Kidney epithelial cell (primary cell): ENCODE data around the gene HTR3B. TPM values are rescaled to one million over a fixed set of nuclear protein-coding genes. Genes with fewer than 3 reads are reported as not detected.

ENCODE experiments used
- DNase-seq: peaks from one replicate; pipeline ENCODE4 v3.0.0-alpha.2; 2010; ENCODE audit warnings: low read depth
- H3K27me3 ChIP-seq: 2 replicates; pipeline ENCODE4 v1.6.0; 2011; ENCODE audit warnings: low read length; ENCODE audit not compliant: control insufficient read depth, insufficient read depth
- H3K36me3 ChIP-seq: 2 replicates; pipeline ENCODE4 v1.5.1; 2011; ENCODE audit warnings: low read length; ENCODE audit not compliant: control insufficient read depth, insufficient read depth
- H3K4me3 ChIP-seq: 2 replicates; pipeline ENCODE4 v1.5.1; 2011; ENCODE audit warnings: low read depth, mild to moderate bottlenecking, control low read depth, low read length
- total RNA-seq: library from RNA; depleted of rRNA; stranded (reverse); fragments of >200 nt; gene quantifications from 2 replicates; pipeline ENCODE4 v1.2.3, GENCODE V29; 2015
- TF ChIP-seq, protein P1 (sequence below): IDR thresholded peaks from 2 replicates; pipeline ENCODE4 v1.5.1; 2011; ENCODE audit warnings: mild to moderate bottlenecking, moderate library complexity, low read length, control low read depth, inconsistent platforms; ENCODE audit not compliant: insufficient read depth, poor library complexity, severe bottlenecking

Gene HTR3B
- total RNA-seq, 1 donor from 2014 or later = not detected

DNA sequence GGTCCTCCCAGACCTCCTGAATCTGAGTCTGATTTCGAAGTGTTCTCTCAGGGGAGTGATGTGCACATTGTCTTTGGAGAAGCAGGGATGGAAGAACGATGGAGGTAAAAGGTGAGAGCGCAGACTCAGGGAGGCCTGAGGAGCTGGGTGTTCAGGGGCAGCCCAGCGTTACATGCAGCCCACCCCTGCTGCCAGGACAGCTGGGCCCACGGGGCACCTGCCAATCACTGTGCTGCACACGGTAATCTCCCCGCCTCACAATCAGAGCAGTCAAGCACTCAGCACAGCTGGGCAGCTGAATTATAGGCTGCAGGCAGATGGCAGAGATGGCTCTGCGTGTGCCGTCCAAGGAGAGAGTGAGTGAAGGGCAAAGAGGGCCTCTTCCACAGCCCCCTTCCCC lies 52.4 kb downstream of the HTR3B start:
- peaks cover 16% of the 10 kb centered on the region for H3K27me3 ChIP-seq
- DNase-seq = no peak
- H3K36me3 ChIP-seq = no peaks in the 10 kb centered on the region
- TF ChIP-seq, protein P1, sequence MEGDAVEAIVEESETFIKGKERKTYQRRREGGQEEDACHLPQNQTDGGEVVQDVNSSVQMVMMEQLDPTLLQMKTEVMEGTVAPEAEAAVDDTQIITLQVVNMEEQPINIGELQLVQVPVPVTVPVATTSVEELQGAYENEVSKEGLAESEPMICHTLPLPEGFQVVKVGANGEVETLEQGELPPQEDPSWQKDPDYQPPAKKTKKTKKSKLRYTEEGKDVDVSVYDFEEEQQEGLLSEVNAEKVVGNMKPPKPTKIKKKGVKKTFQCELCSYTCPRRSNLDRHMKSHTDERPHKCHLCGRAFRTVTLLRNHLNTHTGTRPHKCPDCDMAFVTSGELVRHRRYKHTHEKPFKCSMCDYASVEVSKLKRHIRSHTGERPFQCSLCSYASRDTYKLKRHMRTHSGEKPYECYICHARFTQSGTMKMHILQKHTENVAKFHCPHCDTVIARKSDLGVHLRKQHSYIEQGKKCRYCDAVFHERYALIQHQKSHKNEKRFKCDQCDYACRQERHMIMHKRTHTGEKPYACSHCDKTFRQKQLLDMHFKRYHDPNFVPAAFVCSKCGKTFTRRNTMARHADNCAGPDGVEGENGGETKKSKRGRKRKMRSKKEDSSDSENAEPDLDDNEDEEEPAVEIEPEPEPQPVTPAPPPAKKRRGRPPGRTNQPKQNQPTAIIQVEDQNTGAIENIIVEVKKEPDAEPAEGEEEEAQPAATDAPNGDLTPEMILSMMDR = no peak
- H3K4me3 ChIP-seq = no peak overlapping the region

DNA sequence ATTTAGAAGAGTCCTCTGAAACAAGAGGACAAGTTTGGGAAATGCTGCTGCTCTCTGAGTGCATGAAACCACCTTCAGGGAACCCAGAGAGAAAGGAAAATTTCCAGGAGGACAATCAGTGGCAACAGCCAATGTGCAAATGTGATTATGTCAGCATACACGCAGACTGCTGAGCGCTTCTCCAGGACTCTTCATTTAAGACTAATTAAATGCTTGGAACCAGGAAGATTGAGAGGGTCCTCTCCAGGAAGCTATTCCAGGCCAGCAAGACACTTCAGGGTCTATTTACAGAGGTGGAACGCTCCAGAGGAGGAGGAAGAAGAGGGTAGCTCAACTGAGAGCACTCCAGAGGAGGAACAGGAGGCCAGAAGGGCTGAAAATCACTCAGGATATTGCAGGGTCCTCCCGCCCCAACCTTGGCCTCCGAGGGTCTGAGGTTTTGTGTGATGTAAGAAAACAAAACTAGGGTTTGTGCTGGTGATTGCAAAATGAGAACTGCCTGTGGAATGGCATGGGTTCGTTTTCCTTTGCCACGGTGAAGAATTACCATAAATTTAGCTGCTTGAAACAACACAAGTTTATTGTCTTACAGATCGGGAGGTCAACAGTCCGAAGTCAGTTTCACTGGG lies 56.2 kb downstream of the HTR3B start:
- TF ChIP-seq, protein P1 = no peak
- H3K27me3 ChIP-seq = peaks cover 8% of the 10 kb centered on the region

DNA sequence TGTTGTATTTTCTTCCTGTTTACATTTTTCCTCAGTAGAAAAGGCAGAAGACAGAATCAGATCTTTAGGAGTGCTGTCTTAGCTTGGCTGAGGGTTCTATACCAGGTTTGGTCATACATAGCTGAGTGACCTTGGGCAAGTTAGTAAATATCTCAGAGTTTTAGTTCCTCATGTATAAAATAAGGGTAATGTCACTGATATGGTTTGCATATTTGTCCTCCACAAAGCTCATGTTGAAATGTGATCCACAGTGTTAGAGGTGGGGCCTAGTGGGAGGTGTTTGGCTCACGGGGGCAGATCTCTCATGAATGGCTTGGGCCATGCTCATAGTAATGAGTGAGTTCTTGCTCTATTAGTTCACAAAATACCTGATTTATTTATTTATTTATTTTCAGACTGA lies 62.8 kb downstream of the HTR3B start:
- Histone ChIP-seq H3K36me3 (no peaks in the 10 kb centered on the region), H3K27me3 (no peaks in the 10 kb centered on the region), H3K4me3 (no peak overlapping the region)
- no peak for DNase-seq
- TF ChIP-seq, protein P1 = no peak

More for the DNA sequence above, 56.2 kb downstream of the HTR3B start:
- DNase-seq = no peak
- Histone ChIP-seq H3K4me3 (no peak overlapping the region), H3K36me3 (no peaks in the 10 kb centered on the region)

DNA sequence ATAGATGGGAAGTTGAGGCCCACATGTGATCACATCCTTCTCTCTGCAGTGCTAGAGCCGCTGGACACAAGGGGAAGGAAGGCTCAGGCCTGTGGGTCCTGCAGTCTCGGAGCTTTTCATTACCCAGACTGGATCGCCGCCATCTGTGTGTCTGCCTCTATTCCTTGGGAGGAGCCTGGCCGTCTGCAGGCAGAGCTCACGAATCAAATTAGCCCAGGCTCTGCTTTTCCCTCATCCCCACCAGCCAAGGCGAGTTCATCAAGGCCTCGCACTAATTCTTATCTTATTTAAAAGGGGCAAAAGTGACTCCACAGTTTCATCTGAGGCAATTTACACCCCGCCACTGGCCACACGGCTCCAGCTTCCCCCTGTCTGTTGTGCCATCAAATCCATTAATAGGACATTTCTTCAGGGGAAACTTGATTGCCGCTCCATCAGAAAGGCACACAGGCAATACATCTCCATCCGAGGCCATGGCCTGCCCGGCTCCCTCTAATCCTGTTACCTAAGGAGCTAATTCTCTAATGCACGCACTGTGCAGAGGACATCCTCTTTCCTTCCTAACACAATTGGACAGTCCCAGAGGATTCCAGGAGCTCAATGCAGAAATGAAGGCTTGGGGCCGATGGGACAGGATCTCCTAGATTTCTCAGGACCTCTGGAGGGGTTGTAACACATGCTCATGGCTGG lies 67.1 kb downstream of the HTR3B start:
- no peak for DNase-seq
- H3K27me3 ChIP-seq = peaks cover 9% of the 10 kb centered on the region
- H3K4me3 ChIP-seq = no peak overlapping the region
- TF ChIP-seq, protein P1 = no peak
- no peaks in the 10 kb centered on the region for H3K36me3 ChIP-seq

DNA sequence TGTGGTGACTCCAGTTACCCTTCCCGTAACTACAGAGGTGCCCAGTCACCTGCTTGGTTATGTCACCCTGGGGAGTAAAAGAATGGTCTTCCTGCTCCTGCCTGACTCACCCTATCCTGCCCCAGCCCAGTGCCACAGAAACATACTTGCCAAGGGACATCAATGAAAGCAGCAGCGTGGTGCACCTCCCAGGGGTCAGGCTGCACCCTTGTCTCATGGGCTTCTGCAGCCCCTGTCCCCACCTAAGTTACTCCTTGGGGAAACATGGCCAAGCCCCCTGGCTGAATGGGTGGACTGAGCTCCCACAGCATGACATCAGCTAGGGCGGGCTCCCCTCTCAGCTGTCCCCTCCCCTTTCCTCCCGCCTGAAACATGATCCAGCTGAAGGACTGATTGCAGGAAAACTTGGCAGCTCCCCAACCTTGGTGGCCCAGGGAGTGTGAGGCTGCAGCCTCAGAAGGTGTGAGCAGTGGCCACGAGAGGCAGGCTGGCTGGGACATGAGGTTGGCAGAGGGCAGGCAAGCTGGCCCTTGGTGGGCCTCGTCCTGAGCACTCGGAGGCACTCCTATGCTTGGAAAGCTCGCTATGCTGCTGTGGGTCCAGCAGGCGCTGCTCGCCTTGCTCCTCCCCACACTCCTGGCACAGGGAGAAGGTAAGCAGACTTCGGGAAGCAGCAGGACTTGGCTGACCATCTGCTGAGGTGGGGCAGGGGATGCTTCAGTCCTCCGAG lies 70.3 kb downstream of the HTR3B start, which contains the start of gene HTR3A:
TSS of gene HTR3A (plus strand) at position 368 of the 730 bp plus-strand sequence. CDS start at position 586, 218 bp downstream.
- peaks cover 11% of the 10 kb centered on the region for H3K27me3 ChIP-seq
- no peak within 1 kb of the TSS for H3K4me3 ChIP-seq
- DNase-seq = no peak
- no peaks in the 10 kb centered on the region for H3K36me3 ChIP-seq
- TF ChIP-seq, protein P1 = no peak
